ENCODE results near the gene CKAP5.
"Not testable (repeated sequence)": the region's sequence is repeated elsewhere in the genome, so short reads cannot be mapped to it uniquely, and the experiment has no call there.

CKAP5 gene

DNA sequence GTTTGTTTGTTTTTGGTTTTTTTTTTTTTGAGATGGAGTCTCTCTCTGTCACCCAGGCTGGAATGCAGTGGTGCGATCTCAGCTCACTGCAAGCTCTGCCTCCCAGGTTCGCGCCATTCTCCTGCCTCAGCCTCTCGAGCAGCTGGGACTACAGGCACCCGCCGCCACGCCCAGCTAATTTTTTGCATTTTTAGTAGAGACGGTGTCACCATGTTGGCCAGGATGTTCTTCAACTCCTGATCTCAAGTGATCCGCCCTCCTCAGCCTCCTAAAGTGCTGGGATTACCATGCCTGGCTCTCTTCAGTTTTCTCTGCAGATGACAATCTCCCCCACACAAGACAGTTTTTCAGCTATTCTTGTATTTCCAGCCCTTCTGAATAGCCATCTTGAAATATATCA, 136.7 kb downstream of the CKAP5 start:
- DNase-seq; intact Hi-C loops (cut with DNase I): not testable (repeated sequence)

DNA sequence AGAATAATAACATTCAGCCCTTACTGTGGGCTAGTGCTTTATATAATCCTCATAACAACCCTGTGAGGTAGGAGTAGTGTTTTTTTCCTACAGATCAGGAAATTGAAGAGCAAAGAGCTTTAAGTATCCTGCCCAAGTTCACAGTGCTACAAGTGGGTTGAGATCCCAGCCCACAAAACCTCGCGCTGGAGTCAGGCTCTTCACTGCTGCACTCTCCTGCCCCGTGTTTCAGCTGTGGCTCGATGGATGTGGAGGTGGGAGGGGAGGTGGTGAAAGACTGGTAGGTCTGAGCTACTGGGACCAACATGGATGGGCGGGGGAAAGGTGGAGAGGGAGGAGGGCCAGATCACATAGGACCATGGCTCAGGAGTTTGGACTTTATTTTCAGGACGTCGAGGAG, 139.2 kb downstream of the CKAP5 start:
- intact Hi-C loops (cut with DNase I), result no loop called here
- DNase-seq, result no peak

DNA sequence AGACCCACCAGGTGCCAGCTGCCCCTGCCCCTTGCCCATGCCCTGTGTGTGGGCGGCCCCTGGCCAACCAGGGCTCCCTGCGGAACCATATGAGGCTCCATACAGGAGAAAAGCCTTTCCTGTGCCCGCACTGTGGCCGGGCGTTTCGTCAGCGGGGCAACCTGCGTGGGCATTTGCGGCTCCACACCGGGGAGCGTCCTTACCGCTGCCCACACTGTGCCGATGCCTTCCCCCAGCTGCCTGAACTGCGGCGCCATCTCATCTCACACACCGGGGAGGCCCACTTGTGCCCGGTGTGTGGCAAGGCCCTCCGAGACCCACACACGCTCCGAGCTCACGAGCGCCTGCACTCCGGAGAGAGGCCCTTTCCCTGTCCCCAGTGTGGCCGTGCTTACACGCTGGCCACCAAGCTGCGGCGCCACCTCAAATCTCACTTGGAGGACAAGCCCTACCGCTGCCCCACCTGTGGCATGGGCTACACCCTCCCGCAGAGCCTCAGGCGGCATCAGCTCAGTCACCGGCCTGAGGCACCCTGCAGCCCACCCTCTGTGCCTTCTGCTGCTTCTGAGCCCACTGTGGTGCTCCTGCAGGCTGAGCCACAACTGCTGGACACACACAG, 140.9 kb downstream of the CKAP5 start:
- DNase-seq, result no peak
- intact Hi-C loops (cut with DNase I), result no loop called here

DNA sequence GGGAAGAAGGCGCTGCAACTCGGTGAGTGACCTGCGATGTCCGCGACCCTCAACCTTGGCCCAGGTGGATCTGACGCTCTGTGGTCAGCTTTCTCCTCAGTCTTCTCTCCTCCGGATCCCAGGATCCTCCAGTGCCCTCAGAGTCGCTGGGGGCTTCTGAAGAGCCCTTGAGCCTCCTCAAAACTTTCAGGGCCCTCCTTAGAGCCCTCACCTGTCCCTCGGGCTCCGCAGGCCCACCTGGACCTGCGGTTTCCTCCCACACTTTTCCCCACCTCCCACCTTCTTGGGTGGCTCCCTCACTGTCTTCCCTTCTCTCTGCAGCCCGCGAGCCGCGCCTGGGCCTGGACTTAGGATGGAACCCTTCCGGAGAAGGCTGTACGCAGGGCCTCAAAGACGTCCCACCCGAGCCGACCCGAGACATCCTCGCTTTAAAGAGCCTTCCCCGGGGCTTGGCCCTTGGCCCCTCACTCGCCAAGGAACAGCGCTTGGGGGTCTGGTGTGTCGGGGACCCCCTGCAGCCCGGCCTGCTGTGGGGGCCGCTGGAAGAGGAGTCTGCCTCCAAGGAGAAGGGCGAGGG, 144.9 kb downstream of the CKAP5 start:
- intact Hi-C loops (cut with DNase I), result no loop called here
- no peak for DNase-seq

DNA sequence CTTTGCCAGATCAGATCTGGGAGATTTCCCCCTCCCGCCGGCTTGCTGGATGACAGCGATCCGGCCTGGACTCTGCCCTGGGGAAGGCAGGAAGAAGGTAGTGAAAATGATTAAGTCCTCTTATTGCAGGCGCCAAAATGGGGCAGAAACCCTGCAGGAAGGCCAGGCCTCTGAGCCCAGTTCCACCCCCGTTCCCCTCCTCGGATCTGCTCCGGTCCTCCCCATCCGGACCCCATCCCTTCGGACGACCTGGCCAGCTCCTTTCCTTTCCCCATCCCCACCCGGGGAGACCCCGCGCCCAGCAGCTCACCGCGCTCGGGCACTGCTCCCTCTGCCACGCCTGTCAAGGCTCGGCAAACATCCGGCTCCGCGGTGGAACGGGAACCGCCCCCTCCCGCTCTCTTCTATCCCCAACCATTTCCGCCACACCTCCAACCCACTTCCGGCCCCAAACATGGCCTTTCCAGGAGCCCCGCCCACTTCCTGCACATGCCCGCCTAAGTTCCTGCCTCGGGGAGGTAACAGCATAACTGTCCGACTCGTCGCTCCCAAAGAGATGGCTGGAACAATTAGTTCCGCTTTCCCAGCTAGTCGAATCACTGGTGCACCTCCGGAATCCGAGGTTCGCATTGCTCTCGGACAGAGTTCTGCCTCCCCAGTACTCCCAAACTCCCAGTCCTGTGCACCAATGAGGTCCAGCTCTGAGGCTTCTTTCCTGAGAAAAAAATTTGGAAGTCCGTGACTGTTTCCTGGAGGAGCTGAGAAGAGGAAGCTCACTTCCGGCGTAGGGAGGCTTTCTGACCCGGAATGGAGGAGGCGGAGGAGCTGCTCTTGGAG, 145.6 kb downstream of the CKAP5 start, which contains the start of the genes ARHGAP1 and ZNF408:
Gene ARHGAP1 (minus strand): TSS at position 379 of the 837 bp plus-strand sequence. CDS start 4,512 bp downstream, outside the sequence.
Gene ZNF408 (plus strand): TSS at position 791 of the 837 bp plus-strand sequence. CDS start 17 bp downstream, at position 808.
- DNase-seq, result peak; percentile 97 to 100 (median 99)
- intact Hi-C loops (cut with DNase I), result no loop called here

DNA sequence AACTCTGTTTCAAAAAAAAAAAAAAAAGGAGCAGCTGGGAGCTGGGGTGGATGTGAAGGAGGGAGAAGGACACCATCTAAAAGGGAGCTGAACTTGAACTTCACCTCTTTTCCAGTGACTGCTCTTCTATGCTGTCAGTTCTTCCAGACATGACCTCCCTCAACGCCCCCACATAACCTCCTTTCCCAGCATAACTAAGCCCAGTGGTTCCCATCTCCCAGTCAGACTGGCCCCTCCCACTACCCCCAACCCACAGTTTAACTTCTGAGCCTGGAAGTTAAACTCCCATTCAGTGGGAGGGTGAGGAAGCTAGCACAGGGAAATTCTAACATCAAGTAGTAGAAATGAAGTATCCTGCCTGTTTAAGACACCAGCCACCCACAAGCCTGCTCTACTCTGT, 147.5 kb downstream of the CKAP5 start:
- intact Hi-C loops (cut with DNase I), result no loop called here
- DNase-seq, result no peak

DNA sequence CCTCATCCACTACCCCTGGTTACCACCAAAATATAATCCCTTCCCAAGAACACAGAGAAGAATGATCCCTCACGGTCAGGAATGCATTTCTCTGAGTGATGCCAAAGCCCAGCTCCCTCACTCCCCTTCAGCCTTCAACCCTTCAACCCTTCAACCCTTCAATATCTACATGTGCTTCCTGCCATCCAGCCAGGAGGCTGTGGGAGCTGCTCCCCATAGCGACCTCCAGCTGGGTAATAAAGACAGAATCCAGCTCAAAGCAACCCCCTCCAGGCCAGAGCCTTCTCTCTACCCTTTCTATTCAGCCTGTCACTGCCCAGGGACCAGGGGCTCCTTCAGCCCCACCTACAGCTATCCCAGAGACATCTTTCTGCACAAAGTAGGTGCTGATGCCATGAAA, 148.4 kb downstream of the CKAP5 start:
- no peak for DNase-seq
- intact Hi-C loops (cut with DNase I), result no loop called here

DNA sequence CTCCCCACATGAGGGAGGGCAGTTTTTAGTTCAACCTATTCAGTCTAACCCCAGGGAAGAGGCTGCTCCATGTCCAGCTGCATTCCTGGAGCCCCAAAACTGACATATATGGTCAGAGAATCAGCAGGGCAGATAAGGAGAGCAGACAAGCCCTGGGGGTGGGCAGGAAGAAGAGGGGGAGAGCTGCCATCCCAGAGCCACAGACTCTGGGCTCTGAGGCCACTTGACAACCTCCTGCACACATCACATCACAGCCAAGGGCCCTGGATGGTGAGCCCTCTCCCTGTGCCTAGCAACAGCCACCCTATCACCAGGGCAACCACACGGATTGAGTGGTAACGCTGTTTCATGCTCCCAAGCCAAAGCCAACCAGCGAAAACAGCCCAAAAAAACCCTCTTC, 148.8 kb downstream of the CKAP5 start:
- intact Hi-C loops (cut with DNase I), result no loop called here
- peak in 8 of 10 donors; percentile 41 to 93 (median 67) for DNase-seq

DNA sequence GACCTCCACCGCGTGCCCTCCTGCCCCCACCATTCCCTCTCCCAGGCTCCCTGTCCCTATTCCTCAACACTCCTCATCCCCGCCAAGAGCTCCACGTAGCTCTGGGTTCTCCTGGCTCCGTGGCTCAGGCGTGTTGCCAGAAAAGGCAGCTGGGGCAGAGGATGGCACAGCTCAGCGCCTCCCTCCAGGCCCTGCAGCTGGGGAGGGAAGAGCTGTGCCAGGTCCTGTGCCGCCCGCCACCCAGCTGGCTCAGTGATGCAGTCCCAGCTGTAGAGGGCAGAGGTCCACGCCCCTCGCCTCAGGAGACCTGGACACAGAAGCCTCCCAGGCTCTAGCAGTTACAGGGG, 149.9 kb downstream of the CKAP5 start:
- intact Hi-C loops (cut with DNase I), result loop anchor here (1.0 kb wide), 1 partner anchor 47 kb away; no protein-coding TSS in a partner anchor
- peak; percentile 88 to 99 (median 96) for DNase-seq

DNA sequence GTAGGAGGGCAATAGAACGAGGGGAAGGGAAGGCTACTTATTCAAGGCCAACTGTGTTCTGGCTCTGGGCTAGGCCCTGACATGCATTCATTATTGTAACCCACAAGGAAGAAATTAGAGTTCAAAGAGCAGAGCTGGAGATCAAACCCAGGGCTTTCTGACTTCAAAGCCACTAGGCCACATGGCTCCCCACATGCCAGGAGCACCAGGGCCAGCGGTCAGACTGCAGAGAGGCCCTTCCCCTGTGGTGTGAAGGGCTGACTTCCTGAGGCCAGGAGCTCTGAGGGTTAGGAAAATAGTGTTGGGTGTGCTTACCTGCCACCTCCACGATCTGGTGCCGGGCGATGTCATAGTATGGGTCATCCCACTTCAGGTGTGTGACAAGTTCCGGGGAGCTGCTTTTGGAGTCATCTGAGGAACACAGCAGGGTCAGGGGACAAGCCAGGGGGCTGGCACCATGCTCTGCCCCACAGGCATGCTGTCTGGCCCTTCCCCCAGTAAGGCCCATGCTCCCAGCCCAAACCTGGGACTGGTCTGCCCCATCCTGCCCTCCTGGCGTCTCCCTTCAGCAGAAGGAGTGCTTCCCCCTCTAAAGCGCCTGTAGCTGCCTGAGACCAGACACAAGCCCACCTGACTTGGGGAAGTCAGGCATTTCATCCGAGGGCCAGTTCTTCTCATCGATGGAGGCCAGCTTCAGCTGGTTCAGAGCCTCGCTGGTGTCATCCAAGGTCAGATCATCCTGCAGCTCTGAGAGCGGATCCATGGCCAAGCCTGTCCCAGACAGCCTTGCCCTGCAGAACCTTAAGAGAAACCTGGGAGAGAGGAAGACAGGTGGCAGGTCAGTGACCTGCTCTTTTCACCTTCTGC, 150.5 kb downstream of the CKAP5 start:
- no peak for DNase-seq
- intact Hi-C loops (cut with DNase I), result loop anchor here (1.0 kb wide), 1 partner anchor 46 kb away; no protein-coding TSS in a partner anchor

DNA sequence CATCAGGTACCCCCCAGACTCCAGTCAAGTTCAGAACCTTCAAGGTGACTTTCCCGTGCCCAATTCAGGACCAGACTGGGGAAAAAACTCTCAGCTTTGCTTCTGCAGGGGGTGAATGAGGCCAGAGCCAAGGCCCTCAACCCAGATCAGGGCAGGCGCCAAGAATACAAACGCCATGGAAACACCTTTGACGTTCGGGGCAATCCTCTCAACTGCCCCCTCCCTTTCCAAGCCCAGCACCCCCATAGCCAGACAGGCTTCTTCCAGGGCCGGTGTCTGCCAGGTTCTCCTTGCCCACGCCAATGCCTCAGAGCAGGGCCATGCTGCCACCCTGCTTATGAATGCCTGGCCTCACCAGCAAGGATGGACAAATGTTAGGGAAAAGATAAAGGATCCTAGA, 151.5 kb downstream of the CKAP5 start:
- intact Hi-C loops (cut with DNase I), result no loop called here
- no peak for DNase-seq

DNA sequence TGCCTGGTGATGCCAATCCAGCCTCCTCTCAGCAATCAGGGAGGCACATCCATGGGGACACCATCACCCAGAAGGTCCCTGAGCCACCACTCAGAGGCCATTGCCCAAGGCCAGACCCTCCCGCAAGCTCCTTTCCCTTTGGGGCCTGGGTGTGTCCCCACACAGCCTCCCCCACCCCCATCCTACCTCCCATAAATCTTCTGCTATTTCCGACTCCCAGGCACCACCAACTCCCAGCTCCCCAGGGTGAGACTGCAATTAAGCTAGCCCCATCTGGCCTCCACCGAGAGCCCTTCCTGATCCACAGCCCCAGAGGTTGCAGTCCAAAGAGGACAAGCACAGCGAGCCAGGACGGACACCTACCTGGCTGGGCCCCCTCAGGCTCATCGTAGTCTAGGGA, 152.0 kb downstream of the CKAP5 start:
- peak in 1 of 10 donors; percentile 31 for DNase-seq
- intact Hi-C loops (cut with DNase I), result no loop called here

DNA sequence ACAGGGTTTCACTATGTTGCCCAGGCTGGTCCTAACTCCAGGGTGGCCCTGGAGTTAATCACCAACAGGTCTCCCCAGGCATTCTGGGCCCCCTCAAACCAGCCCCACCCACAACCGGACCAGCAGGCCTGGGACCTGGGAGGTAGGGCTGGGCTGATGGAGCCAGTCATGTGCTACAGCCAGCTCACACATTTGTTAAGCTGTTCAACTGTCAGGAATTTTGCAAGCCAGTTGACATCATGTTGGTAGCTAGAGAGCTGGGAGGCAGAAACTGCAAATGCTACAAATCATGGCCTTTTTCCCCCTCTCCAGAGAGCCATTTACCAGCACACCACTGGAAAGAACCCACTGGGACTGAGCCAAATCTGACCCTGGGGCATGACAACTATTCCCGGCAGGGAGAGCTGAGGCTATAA, 152.5 kb downstream of the CKAP5 start:
- DNase-seq, result peak in 1 of 10 donors; percentile 15
- intact Hi-C loops (cut with DNase I), result no loop called here
